ENCODE results near the gene FNDC11. TPM values are rescaled to one million over a fixed set of nuclear protein-coding genes. Genes with fewer than 3 reads are reported as not detected.

The FNDC11 gene
- total and polyA plus RNA-seq, 2 donors (not counting 3 experiments of a cell fraction or from before 2014, with no cell fraction given): 0.71 to 1.9 TPM

GRCh38 chr20:63505281-63505680 lies 48.7 kb upstream of the FNDC11 start:
- Histone ChIP-seq H3K79me2 (ENCODE audit: control insufficient read depth, insufficient read depth, low read length) (no peaks in the 10 kb centered on the region), H3K27me3 (ENCODE audit: control insufficient read depth in 2 of 2, insufficient read depth in 2 of 2, low read length in 2 of 2) (no peaks in the 10 kb centered on the region), H3K9me1 (replicated peaks; ENCODE audit: control insufficient read depth, extremely low read depth, insufficient read depth, low read length) (no peaks in the 10 kb centered on the region), H3K4me3 (replicated peaks in 1 of 3; ENCODE audit: insufficient read depth in 1 of 3, low read depth in 1 of 3, low read length in 3 of 3) (no peak overlapping the region), H2AFZ (ENCODE audit: low read depth, low read length) (no peak overlapping the region), H3K4me2 (ENCODE audit: insufficient read depth, low read length) (no peak overlapping the region), H4K20me1 (replicated peaks; ENCODE audit: control insufficient read depth, extremely low read depth, insufficient read depth, low read length) (no peaks in the 10 kb centered on the region), H3K36me3 (ENCODE audit: control insufficient read depth in 2 of 2, extremely low read depth in 1 of 2, insufficient read depth in 2 of 2, low read length in 2 of 2) (no peaks in the 10 kb centered on the region), H3K9ac (replicated peaks; ENCODE audit: extremely low read depth, insufficient read depth, low read length) (no peak overlapping the region), H3K27ac (ENCODE audit: insufficient read depth, low read depth, low read length) (no peak overlapping the region), H3K4me1 (ENCODE audit: control insufficient read depth, extremely low read depth, insufficient read depth, low read length) (no peaks in the 10 kb centered on the region), H3K9me3 (replicated peaks; ENCODE audit: control insufficient read depth, insufficient read depth, low read length) (no peaks in the 10 kb centered on the region)
- dilution Hi-C loops (cut with MboI; ENCODE audit: extremely low pct_ligation_motif_present, low sequenced_read_pairs) (no loop called here), intact Hi-C loops (cut with micrococcal nuclease) (no loop called here)
- TF ChIP-seq JUN (IDR thresholded peaks at IDR 0.05; ENCODE audit: borderline replicate concordance, insufficient read depth, insufficient read length, low read depth) (no peak), MYC (IDR thresholded peaks at IDR 0.05; ENCODE audit: low read depth, low read length) (no peak), FOS (IDR thresholded peaks at IDR 0.05; ENCODE audit: borderline replicate concordance, insufficient read depth, low read length) (no peak)
- no peak for FAIRE-seq
- ChIA-PET POLR2A (no interaction called here), CTCF (interaction anchor here (2.4 kb wide), 1 partner anchor 9 kb away, joined by 8 read pairs; no protein-coding TSS in a partner anchor)
- no peak for DNase-seq (ENCODE audit: low read depth, low spot score)
- BruUV-seq (replicated peaks): no TSS peak

- dilution Hi-C loops (cut with MboI; ENCODE audit: extremely low pct_ligation_motif_present, low sequenced_read_pairs): no loop called here
- FAIRE-seq: no peak
Observed at GRCh38 chr20:63505723-63506122, 48.2 kb upstream of the FNDC11 start.

More at GRCh38 chr20:63505723-63506122, 48.2 kb upstream of the FNDC11 start:
- DNase-seq (ENCODE audit: low read depth, low spot score): no peak
- no peak for TF ChIP-seq MAX (IDR thresholded peaks at IDR 0.05; ENCODE audit: insufficient read depth, insufficient read length)
- no peak for TF ChIP-seq CTCF (IDR thresholded peaks at IDR 0.05; ENCODE audit: extremely low read depth in 1 of 2, insufficient read depth in 1 of 2, low read depth in 1 of 2, low read length in 2 of 2)
- no peak for TF ChIP-seq MYC (IDR thresholded peaks at IDR 0.05; ENCODE audit: low read depth, low read length)
- TF ChIP-seq POLR2AphosphoS5 (IDR thresholded peaks at IDR 0.05; ENCODE audit: insufficient read depth, low read depth, low read length): no peak
- no peak for TF ChIP-seq JUN (IDR thresholded peaks at IDR 0.05; ENCODE audit: borderline replicate concordance, insufficient read depth, insufficient read length, low read depth)
- no peak for TF ChIP-seq GATA2 (IDR thresholded peaks at IDR 0.05; ENCODE audit: insufficient read depth, insufficient read length, low read depth, low read length)
- TF ChIP-seq EZH2 (IDR thresholded peaks at IDR 0.05; ENCODE audit: borderline replicate concordance, low read depth, low read length, severe bottlenecking): no peak
- no peak for TF ChIP-seq FOS (IDR thresholded peaks at IDR 0.05; ENCODE audit: borderline replicate concordance, insufficient read depth, low read length)
- TF ChIP-seq POLR2A (IDR thresholded peaks at IDR 0.05; ENCODE audit: low read depth, low read length): no peak
- Histone ChIP-seq H3K4me3 (replicated peaks in 1 of 3; ENCODE audit: insufficient read depth in 1 of 3, low read depth in 1 of 3, low read length in 3 of 3) (no peak overlapping the region), H3K9me1 (replicated peaks; ENCODE audit: control insufficient read depth, extremely low read depth, insufficient read depth, low read length) (no peaks in the 10 kb centered on the region), H3K9ac (replicated peaks; ENCODE audit: extremely low read depth, insufficient read depth, low read length) (no peak overlapping the region), H3K27me3 (ENCODE audit: control insufficient read depth in 2 of 2, insufficient read depth in 2 of 2, low read length in 2 of 2) (no peaks in the 10 kb centered on the region), H3K36me3 (ENCODE audit: control insufficient read depth in 2 of 2, extremely low read depth in 1 of 2, insufficient read depth in 2 of 2, low read length in 2 of 2) (no peaks in the 10 kb centered on the region), H3K4me2 (ENCODE audit: insufficient read depth, low read length) (no peak overlapping the region), H4K20me1 (replicated peaks; ENCODE audit: control insufficient read depth, extremely low read depth, insufficient read depth, low read length) (no peaks in the 10 kb centered on the region), H3K4me1 (ENCODE audit: control insufficient read depth, extremely low read depth, insufficient read depth, low read length) (no peaks in the 10 kb centered on the region), H3K9me3 (replicated peaks; ENCODE audit: control insufficient read depth, insufficient read depth, low read length) (no peaks in the 10 kb centered on the region), H2AFZ (ENCODE audit: low read depth, low read length) (no peak overlapping the region), H3K27ac (ENCODE audit: insufficient read depth, low read depth, low read length) (no peak overlapping the region), H3K79me2 (ENCODE audit: control insufficient read depth, insufficient read depth, low read length) (no peaks in the 10 kb centered on the region)
- POLR2A ChIA-PET: no interaction called here
- CTCF ChIA-PET: interaction anchor here (2.4 kb wide), 1 partner anchor 10 kb away, joined by 8 read pairs; no protein-coding TSS in a partner anchor
- no TSS peak for BruUV-seq (replicated peaks)
- intact Hi-C loops (cut with micrococcal nuclease): no loop called here

Measured in endothelial cell of umbilical vein (primary cell).